ENCODE data around the gene TP53INP2. TPM values are rescaled to one million over a fixed set of nuclear protein-coding genes. Genes with fewer than 3 reads are reported as not detected.

Gene TP53INP2
- total and polyA plus RNA-seq, 2 of the 13 experiments (the other 11 are each of a cell fraction or from before 2014, with no cell fraction given), result 5.2 to 18.8 TPM

- TF ChIP-seq, protein P1, sequence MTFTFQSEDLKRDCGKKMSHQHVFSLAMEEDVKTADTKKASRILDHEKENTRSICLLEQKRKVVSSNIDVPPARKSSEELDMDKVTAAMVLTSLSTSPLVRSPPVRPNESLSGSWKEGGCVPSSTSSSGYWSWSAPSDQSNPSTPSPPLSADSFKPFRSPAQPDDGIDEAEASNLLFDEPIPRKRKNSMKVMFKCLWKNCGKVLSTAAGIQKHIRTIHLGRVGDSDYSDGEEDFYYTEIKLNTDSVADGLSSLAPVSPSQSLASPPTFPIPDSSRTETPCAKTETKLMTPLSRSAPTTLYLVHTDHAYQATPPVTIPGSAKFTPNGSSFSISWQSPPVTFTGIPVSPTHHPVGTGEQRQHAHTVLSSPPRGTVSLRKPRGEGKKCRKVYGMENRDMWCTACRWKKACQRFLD (CRISPR knock-in tag; IDR thresholded peaks at IDR 0.05; ENCODE audit: borderline replicate concordance), result no peak
- TF ChIP-seq, protein P2, sequence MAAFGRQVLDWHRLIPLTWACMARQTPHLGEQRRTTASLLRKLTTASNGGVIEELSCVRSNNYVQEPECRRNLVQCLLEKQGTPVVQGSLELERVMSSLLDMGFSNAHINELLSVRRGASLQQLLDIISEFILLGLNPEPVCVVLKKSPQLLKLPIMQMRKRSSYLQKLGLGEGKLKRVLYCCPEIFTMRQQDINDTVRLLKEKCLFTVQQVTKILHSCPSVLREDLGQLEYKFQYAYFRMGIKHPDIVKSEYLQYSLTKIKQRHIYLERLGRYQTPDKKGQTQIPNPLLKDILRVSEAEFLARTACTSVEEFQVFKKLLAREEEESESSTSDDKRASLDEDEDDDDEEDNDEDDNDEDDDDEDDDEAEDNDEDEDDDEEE (CRISPR knock-in tag; IDR thresholded peaks at IDR 0.05), result peak; percentile 91
- TF ChIP-seq TGIF2 (CRISPR knock-in tag; IDR thresholded peaks at IDR 0.05) (0 out of 2 replicates have a peak, but pooled peaks have one; percentile 19), THAP9 (CRISPR knock-in tag; IDR thresholded peaks at IDR 0.05; ENCODE audit: borderline replicate concordance) (peak; percentile 72; the same call in 1 of the 2 replicates), BRD4 (CRISPR knock-in tag; IDR thresholded peaks at IDR 0.05) (peak; percentile 18; the same call in 1 of the 2 replicates), GLMP (CRISPR knock-in tag; IDR thresholded peaks at IDR 0.05; ENCODE audit: borderline replicate concordance) (no peak), LBX2 (CRISPR knock-in tag; IDR thresholded peaks at IDR 0.05; ENCODE audit: borderline replicate concordance) (0 out of 2 replicates have a peak, but pooled peaks have one; percentile 39), MXD1 (CRISPR knock-in tag; IDR thresholded peaks at IDR 0.05) (peak; percentile 5; the same call in 1 of the 2 replicates), PCBP1 (IDR thresholded peaks at IDR 0.05; ENCODE audit: borderline replicate concordance, low read depth, low read length) (no peak), SKI (IDR thresholded peaks at IDR 0.05; ENCODE audit: partially characterized antibody) (no peak), ZNF33B (CRISPR knock-in tag; IDR thresholded peaks at IDR 0.05) (peak; percentile 42; the same call in 1 of the 2 replicates), ZNF335 (CRISPR knock-in tag; IDR thresholded peaks at IDR 0.05) (peak; percentile 50; the same call in 1 of the 2 replicates), HDAC1 (CRISPR knock-in tag; IDR thresholded peaks at IDR 0.05) (peak; percentile 57), ZNF616 (CRISPR knock-in tag; IDR thresholded peaks at IDR 0.05; ENCODE audit: low read depth) (0 out of 2 replicates have a peak, but pooled peaks have one; percentile 6), ZBTB7A (CRISPR knock-in tag; IDR thresholded peaks at IDR 0.05) (0 out of 2 replicates have a peak, but pooled peaks have one; percentile 71)
- TF ChIP-seq, protein P3, sequence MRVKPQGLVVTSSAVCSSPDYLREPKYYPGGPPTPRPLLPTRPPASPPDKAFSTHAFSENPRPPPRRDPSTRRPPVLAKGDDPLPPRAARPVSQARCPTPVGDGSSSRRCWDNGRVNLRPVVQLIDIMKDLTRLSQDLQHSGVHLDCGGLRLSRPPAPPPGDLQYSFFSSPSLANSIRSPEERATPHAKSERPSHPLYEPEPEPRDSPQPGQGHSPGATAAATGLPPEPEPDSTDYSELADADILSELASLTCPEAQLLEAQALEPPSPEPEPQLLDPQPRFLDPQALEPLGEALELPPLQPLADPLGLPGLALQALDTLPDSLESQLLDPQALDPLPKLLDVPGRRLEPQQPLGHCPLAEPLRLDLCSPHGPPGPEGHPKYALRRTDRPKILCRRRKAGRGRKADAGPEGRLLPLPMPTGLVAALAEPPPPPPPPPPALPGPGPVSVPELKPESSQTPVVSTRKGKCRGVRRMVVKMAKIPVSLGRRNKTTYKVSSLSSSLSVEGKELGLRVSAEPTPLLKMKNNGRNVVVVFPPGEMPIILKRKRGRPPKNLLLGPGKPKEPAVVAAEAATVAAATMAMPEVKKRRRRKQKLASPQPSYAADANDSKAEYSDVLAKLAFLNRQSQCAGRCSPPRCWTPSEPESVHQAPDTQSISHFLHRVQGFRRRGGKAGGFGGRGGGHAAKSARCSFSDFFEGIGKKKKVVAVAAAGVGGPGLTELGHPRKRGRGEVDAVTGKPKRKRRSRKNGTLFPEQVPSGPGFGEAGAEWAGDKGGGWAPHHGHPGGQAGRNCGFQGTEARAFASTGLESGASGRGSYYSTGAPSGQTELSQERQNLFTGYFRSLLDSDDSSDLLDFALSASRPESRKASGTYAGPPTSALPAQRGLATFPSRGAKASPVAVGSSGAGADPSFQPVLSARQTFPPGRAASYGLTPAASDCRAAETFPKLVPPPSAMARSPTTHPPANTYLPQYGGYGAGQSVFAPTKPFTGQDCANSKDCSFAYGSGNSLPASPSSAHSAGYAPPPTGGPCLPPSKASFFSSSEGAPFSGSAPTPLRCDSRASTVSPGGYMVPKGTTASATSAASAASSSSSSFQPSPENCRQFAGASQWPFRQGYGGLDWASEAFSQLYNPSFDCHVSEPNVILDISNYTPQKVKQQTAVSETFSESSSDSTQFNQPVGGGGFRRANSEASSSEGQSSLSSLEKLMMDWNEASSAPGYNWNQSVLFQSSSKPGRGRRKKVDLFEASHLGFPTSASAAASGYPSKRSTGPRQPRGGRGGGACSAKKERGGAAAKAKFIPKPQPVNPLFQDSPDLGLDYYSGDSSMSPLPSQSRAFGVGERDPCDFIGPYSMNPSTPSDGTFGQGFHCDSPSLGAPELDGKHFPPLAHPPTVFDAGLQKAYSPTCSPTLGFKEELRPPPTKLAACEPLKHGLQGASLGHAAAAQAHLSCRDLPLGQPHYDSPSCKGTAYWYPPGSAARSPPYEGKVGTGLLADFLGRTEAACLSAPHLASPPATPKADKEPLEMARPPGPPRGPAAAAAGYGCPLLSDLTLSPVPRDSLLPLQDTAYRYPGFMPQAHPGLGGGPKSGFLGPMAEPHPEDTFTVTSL (CRISPR knock-in tag; IDR thresholded peaks at IDR 0.05; ENCODE audit: borderline replicate concordance), result peak; percentile 32; the same call in 1 of the 2 replicates
Observed at GRCh38 chr20:34705008-34705396, 858 bp downstream of the TP53INP2 start (continued).
